ENCODE results near the gene TSPOAP1.

GRCh38 chr17:58367461-58367860 is 38.9 kb upstream of the TSPOAP1 start:
- no peak for TF ChIP-seq POLR2AphosphoS5 (IDR thresholded peaks at IDR 0.05; ENCODE audit: low read depth, low read length)
- no peak for TF ChIP-seq POLR2A (IDR thresholded peaks at IDR 0.05; ENCODE audit: low read depth, low read length)
- TF ChIP-seq TAF1 (IDR thresholded peaks at IDR 0.05; ENCODE audit: borderline replicate concordance, low read depth, low read length), result no peak

Data from GM12892 (cell line).